ENCODE measurements around the gene TDRD10. TPM values are rescaled to one million over a fixed set of nuclear protein-coding genes. Genes with fewer than 3 reads are reported as not detected.
A peak's percentile ranks its signal among the peaks of the same experiment; 100 is the strongest.

TDRD10 gene
- total RNA-seq, 1 donor from 2014 or later = 1.0 TPM

GRCh38 chr1:154501423-154502065 is 475 bp upstream of the TDRD10 start:
- Histone ChIP-seq H3K27me3 (ENCODE audit: control insufficient read depth in 3 of 3, insufficient read depth in 3 of 3, low read length in 3 of 3) (peaks cover 33 to 44% (median 33%) of the 10 kb centered on the region in 3 donors), H3K9ac (ENCODE audit: low read depth in 1 of 3, low read length in 3 of 3) (peak overlapping the region; percentile 53 to 78 (median 70)), H3K4me3 (ENCODE audit: low read length in 3 of 3) (peak overlapping the region; percentile 54 to 79 (median 68)), H3K9me3 (ENCODE audit: control insufficient read depth in 3 of 3, low read length in 3 of 3) (peaks cover 0 to 6% (median 4%) of the 10 kb centered on the region in 3 donors), H3K4me1 (ENCODE audit: control insufficient read depth in 3 of 3, insufficient read depth in 3 of 3, low read length in 3 of 3) (peaks cover 0 to 9% (median 2%) of the 10 kb centered on the region in 3 donors), H3K36me3 (ENCODE audit: control insufficient read depth in 3 of 3, insufficient read depth in 3 of 3, low read length in 3 of 3) (no peaks in the 10 kb centered on the region), H3K27ac (ENCODE audit: low read depth, low read length) (peak overlapping the region; percentile 51)

- H3K9ac ChIP-seq (ENCODE audit: low read depth in 1 of 3, low read length in 3 of 3) = no peak overlapping the region
- H3K9me3 ChIP-seq (ENCODE audit: control insufficient read depth in 3 of 3, low read length in 3 of 3) = peaks cover 0 to 6% (median 4%) of the 10 kb centered on the region in 3 donors
- peak overlapping the region in 2 of 3 donors; percentile 23 to 35 for H3K4me3 ChIP-seq (ENCODE audit: low read length in 3 of 3)
- peaks cover 0 to 9% (median 2%) of the 10 kb centered on the region in 3 donors for H3K4me1 ChIP-seq (ENCODE audit: control insufficient read depth in 3 of 3, insufficient read depth in 3 of 3, low read length in 3 of 3)
- H3K27me3 ChIP-seq (ENCODE audit: control insufficient read depth in 3 of 3, insufficient read depth in 3 of 3, low read length in 3 of 3) = peaks cover 33 to 44% (median 34%) of the 10 kb centered on the region in 3 donors
- H3K27ac ChIP-seq (ENCODE audit: low read depth, low read length) = no peak overlapping the region
- no peaks in the 10 kb centered on the region for H3K36me3 ChIP-seq (ENCODE audit: control insufficient read depth in 3 of 3, insufficient read depth in 3 of 3, low read length in 3 of 3)
Observed at GRCh38 chr1:154502744-154503115, 711 bp downstream of the TDRD10 start.

GRCh38 chr1:154503898-154504297 is 1.9 kb downstream of the TDRD10 start:
- Histone ChIP-seq H3K27ac (ENCODE audit: low read depth, low read length) (no peak overlapping the region), H3K4me3 (ENCODE audit: low read length in 3 of 3) (no peak overlapping the region), H3K36me3 (ENCODE audit: control insufficient read depth in 3 of 3, insufficient read depth in 3 of 3, low read length in 3 of 3) (no peaks in the 10 kb centered on the region), H3K9ac (ENCODE audit: low read depth in 1 of 3, low read length in 3 of 3) (no peak overlapping the region), H3K4me1 (ENCODE audit: control insufficient read depth in 3 of 3, insufficient read depth in 3 of 3, low read length in 3 of 3) (peaks cover 0 to 9% (median 2%) of the 10 kb centered on the region in 3 donors), H3K27me3 (ENCODE audit: control insufficient read depth in 3 of 3, insufficient read depth in 3 of 3, low read length in 3 of 3) (peaks cover 33 to 44% (median 36%) of the 10 kb centered on the region in 3 donors), H3K9me3 (ENCODE audit: control insufficient read depth in 3 of 3, low read length in 3 of 3) (peaks cover 0 to 6% (median 4%) of the 10 kb centered on the region in 3 donors)

GRCh38 chr1:154512760-154513159 is 10.7 kb downstream of the TDRD10 start:
- Histone ChIP-seq H3K27me3 (ENCODE audit: control insufficient read depth in 3 of 3, insufficient read depth in 3 of 3, low read length in 3 of 3) (peaks cover 0 to 7% (median 4%) of the 10 kb centered on the region in 3 donors), H3K4me1 (ENCODE audit: control insufficient read depth in 3 of 3, insufficient read depth in 3 of 3, low read length in 3 of 3) (no peaks in the 10 kb centered on the region), H3K36me3 (ENCODE audit: control insufficient read depth in 3 of 3, insufficient read depth in 3 of 3, low read length in 3 of 3) (no peaks in the 10 kb centered on the region), H3K9ac (ENCODE audit: low read depth in 1 of 3, low read length in 3 of 3) (no peak overlapping the region), H3K27ac (ENCODE audit: low read depth, low read length) (no peak overlapping the region), H3K9me3 (ENCODE audit: control insufficient read depth in 3 of 3, low read length in 3 of 3) (no peaks in the 10 kb centered on the region), H3K4me3 (ENCODE audit: low read length in 3 of 3) (no peak overlapping the region)

GRCh38 chr1:154514066-154514553 is 12.1 kb downstream of the TDRD10 start:
- H3K4me1 ChIP-seq (ENCODE audit: control insufficient read depth in 3 of 3, insufficient read depth in 3 of 3, low read length in 3 of 3) = no peaks in the 10 kb centered on the region
- no peak overlapping the region for H3K27ac ChIP-seq (ENCODE audit: low read depth, low read length)
- no peaks in the 10 kb centered on the region for H3K36me3 ChIP-seq (ENCODE audit: control insufficient read depth in 3 of 3, insufficient read depth in 3 of 3, low read length in 3 of 3)
- no peak overlapping the region for H3K9ac ChIP-seq (ENCODE audit: low read depth in 1 of 3, low read length in 3 of 3)
- H3K27me3 ChIP-seq (ENCODE audit: control insufficient read depth in 3 of 3, insufficient read depth in 3 of 3, low read length in 3 of 3) = peaks cover 0 to 5% (median 4%) of the 10 kb centered on the region in 3 donors
- no peaks in the 10 kb centered on the region for H3K9me3 ChIP-seq (ENCODE audit: control insufficient read depth in 3 of 3, low read length in 3 of 3)
- no peak overlapping the region for H3K4me3 ChIP-seq (ENCODE audit: low read length in 3 of 3)

- Histone ChIP-seq H3K27me3 (ENCODE audit: control insufficient read depth in 3 of 3, insufficient read depth in 3 of 3, low read length in 3 of 3) (peaks cover 0 to 7% (median 0%) of the 10 kb centered on the region in 3 donors), H3K27ac (ENCODE audit: low read depth, low read length) (no peak overlapping the region), H3K4me1 (ENCODE audit: control insufficient read depth in 3 of 3, insufficient read depth in 3 of 3, low read length in 3 of 3) (peaks cover 0 to 9% (median 0%) of the 10 kb centered on the region in 3 donors), H3K9me3 (ENCODE audit: control insufficient read depth in 3 of 3, low read length in 3 of 3) (no peaks in the 10 kb centered on the region), H3K4me3 (ENCODE audit: low read length in 3 of 3) (no peak overlapping the region), H3K9ac (ENCODE audit: low read depth in 1 of 3, low read length in 3 of 3) (no peak overlapping the region), H3K36me3 (ENCODE audit: control insufficient read depth in 3 of 3, insufficient read depth in 3 of 3, low read length in 3 of 3) (no peaks in the 10 kb centered on the region)
Observed at GRCh38 chr1:154517661-154518060, 15.6 kb downstream of the TDRD10 start.

- Histone ChIP-seq H3K27ac (ENCODE audit: low read depth, low read length) (peak overlapping the region; percentile 36), H3K4me3 (ENCODE audit: low read length in 3 of 3) (no peak overlapping the region), H3K9me3 (ENCODE audit: control insufficient read depth in 3 of 3, low read length in 3 of 3) (no peaks in the 10 kb centered on the region), H3K27me3 (ENCODE audit: control insufficient read depth in 3 of 3, insufficient read depth in 3 of 3, low read length in 3 of 3) (peaks cover 0 to 7% (median 0%) of the 10 kb centered on the region in 3 donors), H3K4me1 (ENCODE audit: control insufficient read depth in 3 of 3, insufficient read depth in 3 of 3, low read length in 3 of 3) (peaks cover 0 to 9% (median 0%) of the 10 kb centered on the region in 3 donors), H3K9ac (ENCODE audit: low read depth in 1 of 3, low read length in 3 of 3) (no peak overlapping the region), H3K36me3 (ENCODE audit: control insufficient read depth in 3 of 3, insufficient read depth in 3 of 3, low read length in 3 of 3) (peaks cover 0 to 2% (median 0%) of the 10 kb centered on the region in 3 donors)
Observed at GRCh38 chr1:154519591-154519991, 17.6 kb downstream of the TDRD10 start.

- peaks cover 0 to 2% (median 0%) of the 10 kb centered on the region in 3 donors for H3K36me3 ChIP-seq (ENCODE audit: control insufficient read depth in 3 of 3, insufficient read depth in 3 of 3, low read length in 3 of 3)
- H3K9me3 ChIP-seq (ENCODE audit: control insufficient read depth in 3 of 3, low read length in 3 of 3) = no peaks in the 10 kb centered on the region
- H3K27ac ChIP-seq (ENCODE audit: low read depth, low read length) = peak overlapping the region; percentile 36
- H3K4me3 ChIP-seq (ENCODE audit: low read length in 3 of 3) = no peak overlapping the region
- no peak overlapping the region for H3K9ac ChIP-seq (ENCODE audit: low read depth in 1 of 3, low read length in 3 of 3)
- peaks cover 0 to 6% (median 0%) of the 10 kb centered on the region in 3 donors for H3K27me3 ChIP-seq (ENCODE audit: control insufficient read depth in 3 of 3, insufficient read depth in 3 of 3, low read length in 3 of 3)
- H3K4me1 ChIP-seq (ENCODE audit: control insufficient read depth in 3 of 3, insufficient read depth in 3 of 3, low read length in 3 of 3) = peaks cover 0 to 9% (median 0%) of the 10 kb centered on the region in 3 donors
Observed at GRCh38 chr1:154520333-154520732, 18.3 kb downstream of the TDRD10 start.

- H3K36me3 ChIP-seq (ENCODE audit: control insufficient read depth in 3 of 3, insufficient read depth in 3 of 3, low read length in 3 of 3) = peaks cover 0 to 2% (median 0%) of the 10 kb centered on the region in 3 donors
- H3K4me3 ChIP-seq (ENCODE audit: low read length in 3 of 3) = no peak overlapping the region
- H3K9ac ChIP-seq (ENCODE audit: low read depth in 1 of 3, low read length in 3 of 3) = no peak overlapping the region
- H3K9me3 ChIP-seq (ENCODE audit: control insufficient read depth in 3 of 3, low read length in 3 of 3) = no peaks in the 10 kb centered on the region
- peaks cover 0 to 9% (median 0%) of the 10 kb centered on the region in 3 donors for H3K4me1 ChIP-seq (ENCODE audit: control insufficient read depth in 3 of 3, insufficient read depth in 3 of 3, low read length in 3 of 3)
- no peak overlapping the region for H3K27ac ChIP-seq (ENCODE audit: low read depth, low read length)
- H3K27me3 ChIP-seq (ENCODE audit: control insufficient read depth in 3 of 3, insufficient read depth in 3 of 3, low read length in 3 of 3) = peaks cover 0 to 5% (median 0%) of the 10 kb centered on the region in 3 donors
Observed at GRCh38 chr1:154521695-154522094, 19.7 kb downstream of the TDRD10 start.

GRCh38 chr1:154524881-154525280 is 22.9 kb downstream of the TDRD10 start:
- Histone ChIP-seq H3K4me1 (ENCODE audit: control insufficient read depth in 3 of 3, insufficient read depth in 3 of 3, low read length in 3 of 3) (peaks cover 0 to 7% (median 0%) of the 10 kb centered on the region in 3 donors), H3K27me3 (ENCODE audit: control insufficient read depth in 3 of 3, insufficient read depth in 3 of 3, low read length in 3 of 3) (peaks cover 0 to 5% (median 0%) of the 10 kb centered on the region in 3 donors), H3K9ac (ENCODE audit: low read depth in 1 of 3, low read length in 3 of 3) (no peak overlapping the region), H3K36me3 (ENCODE audit: control insufficient read depth in 3 of 3, insufficient read depth in 3 of 3, low read length in 3 of 3) (peaks cover 0 to 2% (median 0%) of the 10 kb centered on the region in 3 donors), H3K9me3 (ENCODE audit: control insufficient read depth in 3 of 3, low read length in 3 of 3) (no peaks in the 10 kb centered on the region), H3K27ac (ENCODE audit: low read depth, low read length) (no peak overlapping the region), H3K4me3 (ENCODE audit: low read length in 3 of 3) (no peak overlapping the region)
